GM03348 (cell line): Measurements from ENCODE around the gene CCDC90B.
"Not testable (repeated sequence)": the region's sequence is repeated elsewhere in the genome, so short reads cannot be mapped to it uniquely, and the experiment has no call there.

ENCODE experiments used
- DNase-seq: peaks from one replicate; pipeline ENCODE4 v3.0.0; 2012; ENCODE audit warnings: low spot score

CCDC90B gene

GRCh38 chr11:83285771-83286528 lies at the start of gene CCDC90B:
Gene CCDC90B, minus strand, starts transcription at chr11:83286367. Its CDS starts 395 bp downstream, at chr11:83285972.
- peak; percentile 94 for DNase-seq

GRCh38 chr11:83335446-83336070 lies 49.4 kb upstream of the CCDC90B start:
- DNase-seq = no peak

- no peak for DNase-seq
Measured at GRCh38 chr11:83330303-83330702, 44.1 kb upstream of the CCDC90B start.

GRCh38 chr11:83326326-83326725 lies 40.2 kb upstream of the CCDC90B start:
- no peak for DNase-seq

GRCh38 chr11:83319346-83319745 lies 33.2 kb upstream of the CCDC90B start:
- no peak for DNase-seq

- DNase-seq = no peak
Measured at GRCh38 chr11:83318931-83319330, 32.8 kb upstream of the CCDC90B start.

- no peak for DNase-seq
Measured at GRCh38 chr11:83317757-83318690, 31.9 kb upstream of the CCDC90B start.

GRCh38 chr11:83316897-83317268 lies 30.7 kb upstream of the CCDC90B start:
- not testable (repeated sequence) for DNase-seq

GRCh38 chr11:83316143-83316896 lies 30.2 kb upstream of the CCDC90B start:
- not testable (repeated sequence) for DNase-seq

- DNase-seq = no peak
Measured at GRCh38 chr11:83312430-83312829, 26.3 kb upstream of the CCDC90B start.

- DNase-seq = no peak
Measured at GRCh38 chr11:83311701-83312100, 25.5 kb upstream of the CCDC90B start.

GRCh38 chr11:83310718-83311117 lies 24.6 kb upstream of the CCDC90B start:
- no peak for DNase-seq

- not testable (repeated sequence) for DNase-seq
Measured at GRCh38 chr11:83308536-83308935, 22.4 kb upstream of the CCDC90B start.

- DNase-seq = no peak
Measured at GRCh38 chr11:83306200-83307080, 20.3 kb upstream of the CCDC90B start.

- DNase-seq = no peak
Measured at GRCh38 chr11:83303316-83303715, 17.1 kb upstream of the CCDC90B start.

- no peak for DNase-seq
Measured at GRCh38 chr11:83302151-83302550, 16.0 kb upstream of the CCDC90B start.

GRCh38 chr11:83299681-83300080 lies 13.5 kb upstream of the CCDC90B start:
- no peak for DNase-seq

GRCh38 chr11:83294208-83294607 lies 8.0 kb upstream of the CCDC90B start:
- DNase-seq = no peak

- no peak for DNase-seq
Measured at GRCh38 chr11:83293457-83293774, 7.2 kb upstream of the CCDC90B start.

GRCh38 chr11:83292709-83293456 lies 6.7 kb upstream of the CCDC90B start:
- peak; percentile 79 for DNase-seq
